NT2/D1 (cell line): ENCODE data around the gene ANKRD6.

ENCODE experiments used
- SUZ12 ChIP-seq: IDR thresholded peaks from 2 replicates; pipeline ENCODE4 v1.6.1; 2011; ENCODE audit not compliant: insufficient read length, insufficient read depth; ENCODE audit errors: extremely low read depth
- YY1 ChIP-seq: IDR thresholded peaks from 2 replicates; pipeline ENCODE4 v1.6.1; 2011; ENCODE audit not compliant: insufficient read length, insufficient read depth

- TF ChIP-seq YY1 = no peak
- TF ChIP-seq SUZ12 = no peak
These were observed 47.7 kb upstream of the ANKRD6 start for GRCh38 chr6:89385156-89385667.
